GM21825 (cell line): Measurements from ENCODE around the gene SPARC.

Source experiments
- ATAC-seq: cut with Tn5 transposase; IDR thresholded peaks from one replicate; pipeline ENCODE4 v1.9.1; 2021; ENCODE audit warnings: mild to moderate bottlenecking, moderate library complexity; ENCODE audit not compliant: unreplicated experiment

Gene SPARC

DNA sequence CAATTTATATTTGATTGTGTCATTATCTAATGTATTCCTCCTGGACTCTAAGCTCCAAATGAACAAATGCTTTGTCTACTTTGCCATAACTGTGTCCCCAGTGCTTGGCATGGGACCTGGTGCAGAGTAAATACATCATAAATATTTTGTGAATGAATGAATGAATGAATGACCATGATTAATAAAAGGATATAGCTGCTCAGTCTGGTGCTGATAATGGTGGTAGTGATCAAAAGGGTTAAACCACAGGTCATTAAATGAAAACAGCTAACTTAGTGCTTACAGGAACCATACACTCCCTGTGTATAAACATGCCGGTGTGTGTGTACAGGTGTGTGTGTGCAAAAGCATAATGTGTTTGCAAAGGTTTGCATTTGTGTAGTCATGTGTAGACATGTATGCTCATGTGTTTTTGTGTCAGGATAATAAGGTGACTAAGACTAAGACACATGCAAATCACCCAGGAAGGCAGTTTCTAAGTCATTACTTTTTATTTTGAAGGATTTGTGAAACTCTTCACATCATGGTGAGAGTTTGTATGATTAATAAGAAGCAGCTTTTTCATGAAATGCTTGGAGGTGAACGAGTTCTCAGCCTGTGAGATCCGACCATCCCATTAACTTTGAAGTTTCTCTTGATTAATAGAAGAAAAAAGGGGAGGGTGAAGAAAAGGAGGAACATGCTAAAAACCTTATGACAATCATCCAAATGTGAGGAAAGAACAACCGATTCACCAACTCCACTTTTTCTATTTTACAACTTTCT, 24.6 kb downstream of the SPARC start:
- peak; percentile 52 for ATAC-seq

DNA sequence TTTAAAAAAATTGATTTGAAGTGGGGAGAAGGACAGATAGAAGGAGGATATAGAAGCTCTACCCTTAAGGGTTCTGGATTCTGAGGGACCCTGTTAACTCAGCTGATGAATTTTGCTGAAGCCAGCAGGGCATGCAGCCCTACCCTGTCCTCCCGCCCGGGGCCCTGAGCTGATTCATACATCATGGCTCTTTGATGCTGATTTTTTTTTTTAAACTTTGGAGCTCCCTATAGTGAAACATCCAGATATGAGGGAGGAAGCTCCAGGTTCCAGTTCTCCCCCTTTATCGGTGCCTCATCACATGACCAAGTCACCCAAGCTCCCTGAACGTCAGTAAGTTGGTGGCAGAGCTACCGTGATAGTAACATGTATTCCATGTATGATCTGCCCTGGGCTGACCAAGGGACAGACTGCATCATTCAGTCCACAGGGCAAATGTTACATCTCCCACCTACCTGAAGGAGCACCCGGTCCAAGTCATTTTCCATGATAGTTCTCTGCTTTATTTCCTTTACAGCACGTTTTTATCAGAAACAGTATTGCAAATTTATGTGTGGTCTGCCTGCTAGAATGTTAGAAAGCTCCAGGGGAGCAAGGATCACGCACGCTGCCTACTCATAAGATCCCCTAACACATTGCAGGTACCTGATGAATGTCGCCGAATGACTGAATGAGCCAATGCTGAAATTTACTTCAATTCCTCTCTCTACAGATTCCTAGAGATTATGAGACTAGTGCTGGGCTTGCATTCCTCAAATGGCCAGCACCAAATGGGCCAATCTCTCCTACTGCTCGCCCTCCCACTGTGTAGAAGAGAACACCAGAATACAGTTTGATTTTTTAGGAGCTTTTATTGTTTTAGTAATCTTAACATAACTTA, 25.9 kb downstream of the SPARC start:
- no peak for ATAC-seq

DNA sequence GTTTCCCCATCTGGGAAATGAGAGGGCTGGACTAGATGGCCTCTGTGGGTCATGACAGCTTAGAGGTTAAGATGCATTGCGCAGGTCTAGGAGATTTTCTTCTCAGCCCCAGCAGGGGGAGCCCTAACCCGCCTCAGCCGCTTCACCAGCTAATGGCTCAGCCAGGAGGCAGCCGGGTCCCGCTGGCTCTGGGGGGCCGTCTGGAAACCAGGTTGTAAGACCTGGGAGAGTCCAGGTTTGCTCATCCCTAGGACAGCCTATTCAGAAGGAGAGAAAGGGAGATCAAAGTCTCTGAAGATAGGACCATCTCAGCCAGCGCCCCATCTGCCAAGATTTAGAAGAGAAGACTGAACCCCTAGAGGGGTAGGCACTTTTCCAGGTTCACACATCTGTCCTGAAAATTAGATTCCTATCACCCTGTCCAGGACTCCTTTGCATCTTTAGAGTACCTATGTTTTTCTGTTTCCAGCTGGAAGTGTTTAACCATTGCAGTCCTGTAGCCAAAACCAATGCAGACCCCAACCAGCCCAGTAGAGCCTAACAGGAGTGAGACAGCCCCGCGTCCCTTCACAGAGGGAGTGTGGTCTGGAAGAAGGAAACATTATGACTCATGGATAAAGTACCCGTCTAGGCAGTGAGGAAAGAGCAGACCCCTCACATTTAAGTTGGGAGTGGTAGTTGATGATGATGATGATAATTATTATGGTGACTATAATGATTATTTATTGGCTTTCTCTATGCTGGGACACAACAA, 27.5 kb downstream of the SPARC start:
- ATAC-seq: peak; percentile 54

- no peak for ATAC-seq
Measured at GRCh38 chr5:151657114-151657513, 29.6 kb downstream of the SPARC start.

DNA sequence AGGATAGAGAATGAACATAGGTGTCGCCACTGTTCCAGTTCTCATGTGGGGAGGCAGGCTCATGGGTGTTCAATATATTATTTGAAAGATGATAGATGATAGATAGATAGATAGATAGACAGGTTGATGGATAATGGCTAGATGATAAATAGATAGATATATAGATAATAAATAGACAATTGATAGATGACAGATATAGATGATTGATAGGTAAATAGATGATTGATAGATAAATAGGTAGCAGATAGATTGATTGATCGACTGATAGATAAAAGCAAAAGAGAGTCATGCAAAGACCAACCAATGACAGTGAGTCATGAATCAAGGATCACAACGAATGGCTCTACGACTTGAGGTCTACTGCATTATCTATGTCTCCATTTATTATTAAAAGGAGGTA, 30.4 kb downstream of the SPARC start:
- ATAC-seq: no peak

GRCh38 chr5:151651997-151652645, 34.6 kb downstream of the SPARC start:
- peak; percentile 97 for ATAC-seq

GRCh38 chr5:151648988-151649387, 37.7 kb downstream of the SPARC start:
- no peak for ATAC-seq

DNA sequence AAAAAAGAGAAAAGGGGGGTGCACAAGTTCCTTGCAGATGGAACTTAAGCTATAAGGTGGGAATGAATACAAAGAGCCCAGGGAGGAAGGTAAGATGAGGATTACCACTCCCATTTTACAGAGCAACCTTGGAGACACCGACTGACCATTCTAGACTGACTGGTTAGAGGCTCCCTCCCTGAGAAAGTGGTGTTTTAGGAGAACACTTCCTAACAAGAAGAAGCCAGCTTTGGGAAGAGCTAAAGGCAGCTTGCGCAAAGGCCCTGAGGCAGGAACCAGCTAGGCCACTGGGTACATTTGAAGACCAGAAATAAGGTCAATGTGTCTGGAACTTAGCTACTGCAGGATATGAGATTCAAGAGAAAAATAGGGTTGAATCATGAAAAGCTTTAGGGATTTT, 38.6 kb downstream of the SPARC start:
- ATAC-seq: no peak

- ATAC-seq: no peak
Measured at GRCh38 chr5:151647320-151647861, 39.3 kb downstream of the SPARC start.

GRCh38 chr5:151646334-151646733, 40.4 kb downstream of the SPARC start:
- no peak for ATAC-seq

DNA sequence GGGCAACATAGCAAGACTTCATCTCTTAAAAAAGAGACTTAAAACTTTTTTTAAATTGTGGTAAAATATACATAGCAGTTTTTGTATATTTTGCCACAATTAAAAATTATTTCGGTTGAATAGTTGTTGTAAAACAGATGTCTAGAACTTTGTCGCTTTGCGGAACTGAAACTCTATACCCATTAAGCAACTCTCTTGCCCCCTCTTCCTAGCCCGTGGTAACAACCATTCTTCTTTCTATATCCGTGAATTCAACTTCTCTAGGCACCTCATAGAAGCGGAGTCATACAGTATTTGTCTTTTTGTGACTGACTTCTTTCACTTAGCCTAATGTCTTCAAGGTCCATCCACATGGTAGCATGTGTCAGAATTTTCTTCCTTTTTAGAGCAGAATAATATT, 43.3 kb downstream of the SPARC start:
- no peak for ATAC-seq

GRCh38 chr5:151642472-151643140, 44.1 kb downstream of the SPARC start:
- ATAC-seq: no peak

- no peak for ATAC-seq
Measured at GRCh38 chr5:151638619-151639018, 48.1 kb downstream of the SPARC start.

- no peak for ATAC-seq
Measured at GRCh38 chr5:151637676-151638075, 49.0 kb downstream of the SPARC start.

GRCh38 chr5:151633892-151634291, 52.8 kb downstream of the SPARC start:
- no peak for ATAC-seq

- no peak for ATAC-seq
Measured at GRCh38 chr5:151632941-151633340, 53.8 kb downstream of the SPARC start.

GRCh38 chr5:151632524-151632923, 54.2 kb downstream of the SPARC start:
- no peak for ATAC-seq

DNA sequence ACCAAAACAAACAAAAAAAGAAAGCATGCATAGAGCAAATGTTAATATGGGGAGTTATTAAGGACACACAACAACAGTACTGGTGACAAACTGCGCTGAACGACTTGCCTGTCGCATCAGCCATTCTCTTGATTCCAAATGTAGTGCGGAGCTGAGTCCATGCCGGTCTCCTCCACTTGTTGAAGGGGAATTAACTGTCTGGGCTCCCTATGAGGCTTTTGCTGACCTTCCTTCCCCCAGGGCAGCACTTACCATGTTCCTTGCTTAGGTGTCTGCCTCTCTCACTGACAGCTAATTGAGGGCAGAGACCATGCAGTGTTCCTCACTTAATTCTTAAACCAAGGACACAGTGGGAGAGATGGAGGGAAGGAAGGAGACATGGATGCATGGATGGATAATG, 54.8 kb downstream of the SPARC start:
- ATAC-seq: no peak

GRCh38 chr5:151630088-151630487, 56.6 kb downstream of the SPARC start:
- no peak for ATAC-seq
